SW480 (cell line): ENCODE measurements around the gene TAS2R30.
A peak's percentile ranks its signal among the peaks of the same experiment; 100 is the strongest.

ENCODE experiments used
- DNase-seq: peaks from one replicate; pipeline ENCODE4 v3.0.0-alpha.2; 2016; ENCODE audit warnings: low spot score

The TAS2R30 gene

GRCh38 chr12:11134305-11134704, at the start of gene TAS2R30:
TSS of gene TAS2R30 (minus strand) at chr12:11134644. CDS start at chr12:11134244, 400 bp downstream.
- no peak for DNase-seq

DNA sequence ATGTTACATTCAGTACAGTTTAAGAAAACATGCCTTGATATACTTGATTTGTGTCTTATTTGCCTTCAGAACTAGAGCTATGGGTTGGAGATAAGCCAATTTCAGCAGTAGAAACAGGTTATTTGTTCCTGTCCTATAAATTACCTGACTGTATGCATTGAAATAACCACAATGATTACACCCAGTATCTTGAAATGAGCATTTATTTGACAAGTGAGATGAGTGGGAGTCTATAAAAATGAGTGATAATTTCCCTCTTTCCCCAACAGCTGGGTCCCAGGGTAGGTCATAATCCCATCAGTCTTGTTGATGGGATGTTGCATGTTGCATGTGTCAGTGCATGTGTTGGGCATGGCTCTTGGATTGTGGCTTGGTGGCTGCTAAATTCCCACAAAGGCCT, 48.6 kb upstream of the TAS2R30 start:
- no peak for DNase-seq

DNA sequence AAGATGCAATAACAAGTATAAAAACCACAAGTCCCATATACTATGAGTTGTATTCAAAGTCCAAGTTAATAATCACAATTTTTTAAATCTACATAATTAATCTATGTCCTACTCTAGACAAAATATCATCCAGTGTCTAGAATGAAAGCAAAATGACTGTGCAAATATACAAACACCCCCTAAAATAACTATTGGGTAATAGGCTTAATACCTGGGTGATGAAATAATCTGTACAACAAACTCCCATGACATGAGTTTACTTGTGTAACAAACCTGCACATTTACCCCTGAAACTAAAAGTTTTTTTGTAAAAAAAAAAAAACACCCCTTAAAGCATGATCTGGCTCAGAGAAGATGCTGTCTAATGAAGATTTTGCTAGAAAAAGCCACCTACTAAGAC, 48.1 kb upstream of the TAS2R30 start:
- no peak for DNase-seq

GRCh38 chr12:11178250-11178649, 43.8 kb upstream of the TAS2R30 start:
- DNase-seq, result no peak

DNA sequence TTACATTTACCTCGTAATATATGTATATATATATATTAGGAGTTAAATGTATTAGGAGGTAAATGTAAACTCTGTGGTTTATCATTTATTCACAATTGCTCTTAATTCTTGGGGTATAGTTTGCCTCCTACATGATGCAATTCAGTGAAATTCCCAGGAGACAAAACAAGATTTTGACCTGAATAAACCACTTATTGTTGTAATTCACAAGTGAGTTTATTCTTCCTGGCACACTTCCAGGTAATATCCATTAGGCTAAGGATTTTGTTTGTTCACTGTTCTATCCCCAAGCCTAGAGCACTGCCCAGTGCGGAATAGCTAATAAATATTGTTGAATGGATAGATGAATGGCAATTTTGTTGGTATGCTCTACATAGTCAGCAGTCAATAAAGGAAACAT, 39.6 kb upstream of the TAS2R30 start:
- DNase-seq, result peak; percentile 10

DNA sequence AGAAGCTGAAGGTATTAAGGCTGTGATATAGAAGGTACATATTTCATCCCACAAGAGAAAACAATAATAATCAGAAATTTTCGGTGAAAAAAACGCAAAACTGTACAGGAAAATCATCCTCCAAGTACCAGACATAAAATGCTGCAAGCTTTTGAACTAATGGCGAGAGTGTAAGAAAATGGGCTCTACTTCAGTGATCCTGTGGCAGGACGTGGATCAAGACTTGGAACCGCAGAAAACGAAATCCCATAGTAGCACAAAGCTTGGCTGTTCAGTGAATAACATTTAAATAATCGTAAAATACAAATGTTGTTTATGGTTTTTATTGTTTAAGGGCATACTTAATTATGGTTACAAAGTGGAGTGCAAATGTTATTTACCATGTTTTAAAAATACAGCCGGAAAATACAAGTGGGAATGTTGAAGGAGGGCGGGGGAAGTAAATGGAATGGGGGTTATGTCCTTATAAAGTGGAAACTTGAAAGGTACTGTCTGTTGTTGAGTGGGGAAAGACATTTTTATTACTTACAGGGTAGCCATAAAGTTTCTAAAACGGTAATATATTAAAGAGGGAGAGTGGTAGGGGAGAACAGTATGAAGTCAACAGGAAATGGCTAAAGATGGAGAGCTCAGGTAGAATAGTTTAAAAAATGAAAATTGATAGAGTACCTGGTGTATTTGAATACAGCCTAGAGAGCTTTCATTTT, 37.7 kb upstream of the TAS2R30 start:
- peak; percentile 45 for DNase-seq

DNA sequence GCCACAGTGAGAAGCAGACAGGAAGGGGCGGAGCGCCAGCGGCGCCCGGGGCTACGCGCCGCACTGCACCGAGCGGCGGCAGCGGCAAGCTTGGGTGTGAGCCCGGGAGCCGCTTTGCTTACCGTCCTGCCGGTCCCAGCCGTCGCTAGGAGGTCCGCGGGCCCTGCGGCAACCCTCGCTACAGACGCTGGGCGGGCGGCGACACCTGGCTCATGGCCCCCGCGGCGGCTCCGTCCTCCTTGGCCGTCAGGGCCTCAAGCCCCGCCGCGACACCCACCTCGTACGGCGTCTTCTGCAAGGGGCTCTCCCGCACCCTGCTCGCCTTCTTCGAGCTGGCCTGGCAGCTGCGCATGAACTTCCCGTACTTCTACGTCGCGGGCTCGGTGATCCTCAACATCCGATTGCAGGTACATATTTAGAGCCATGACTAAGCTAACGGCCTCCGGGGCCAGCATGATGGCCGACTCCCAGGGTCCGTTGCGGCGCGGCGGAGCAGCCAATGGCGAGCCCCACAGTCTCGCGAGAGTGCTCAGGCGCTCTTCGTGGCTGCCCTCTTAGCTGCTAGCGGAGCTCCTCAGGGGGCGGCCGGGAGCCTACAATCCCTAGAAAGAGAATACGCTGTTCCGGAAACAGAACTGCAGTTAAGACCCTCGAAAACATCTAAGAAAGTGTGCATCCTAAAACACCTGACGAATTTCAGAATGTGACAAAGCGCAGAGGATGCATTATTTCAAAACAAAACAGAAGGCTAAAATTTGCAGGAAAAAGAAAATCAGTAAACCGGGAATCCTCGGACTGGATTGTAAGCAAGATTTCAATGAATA, 36.9 kb upstream of the TAS2R30 start, which contains the start of gene SMIM10L1:
Gene SMIM10L1 (plus strand): TSS at position 50 of the 824 bp plus-strand sequence. CDS start 163 bp downstream, at position 213.
- DNase-seq, result peak; percentile 97

DNA sequence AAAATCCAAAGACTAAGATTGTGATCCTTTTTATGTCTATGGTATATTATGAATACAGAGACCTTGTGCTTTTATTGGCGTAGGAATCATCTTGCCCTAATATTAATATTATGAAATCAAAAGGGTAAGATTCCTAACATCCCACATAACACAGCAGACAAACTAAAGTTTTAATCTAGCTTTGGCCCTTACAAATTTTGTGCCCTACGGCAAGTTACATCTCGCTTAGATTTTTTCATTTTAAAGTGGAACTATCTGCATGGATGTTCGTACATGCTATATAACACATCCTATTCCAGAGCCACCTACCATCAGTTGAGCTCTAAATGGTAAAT, 36.3 kb upstream of the TAS2R30 start:
- DNase-seq, result no peak

DNA sequence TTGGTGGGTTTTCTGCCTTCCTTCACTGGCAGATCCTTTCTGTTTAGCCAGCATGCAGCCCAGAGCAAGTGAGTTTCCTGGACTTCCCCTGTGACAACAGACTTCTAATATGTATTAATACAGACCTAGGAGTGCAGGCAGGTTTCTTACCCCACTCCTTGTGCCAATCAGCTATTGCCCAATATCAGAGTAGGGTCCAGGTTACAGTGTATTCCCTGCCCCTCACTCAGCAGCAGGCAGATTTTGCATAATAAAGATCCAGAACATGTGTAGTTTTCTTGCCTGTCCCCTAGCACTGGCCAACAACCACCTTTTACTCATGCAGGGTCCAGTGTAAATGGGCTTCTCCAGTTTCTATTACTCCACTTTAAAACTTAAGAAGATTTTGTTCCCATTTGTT, 31.9 kb upstream of the TAS2R30 start:
- DNase-seq, result no peak

DNA sequence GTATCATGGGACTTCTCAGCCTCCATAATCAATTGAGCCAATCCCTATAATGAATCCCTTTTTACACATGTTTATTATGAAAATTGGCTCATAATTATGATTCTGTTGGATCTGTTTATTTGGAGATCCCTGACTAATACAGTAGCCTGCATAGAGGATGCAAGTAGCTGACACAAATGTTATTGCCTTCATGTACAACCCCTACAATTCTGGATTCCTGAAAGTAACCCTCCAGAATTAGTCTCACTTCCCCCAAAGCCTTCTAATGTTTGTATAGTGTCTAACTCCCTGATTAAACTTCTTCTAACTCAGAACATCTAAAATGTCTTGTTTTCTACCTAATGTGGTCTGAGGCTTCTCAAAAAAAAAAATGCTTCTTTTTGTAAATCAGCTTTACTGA, 29.9 kb upstream of the TAS2R30 start:
- DNase-seq, result no peak

DNA sequence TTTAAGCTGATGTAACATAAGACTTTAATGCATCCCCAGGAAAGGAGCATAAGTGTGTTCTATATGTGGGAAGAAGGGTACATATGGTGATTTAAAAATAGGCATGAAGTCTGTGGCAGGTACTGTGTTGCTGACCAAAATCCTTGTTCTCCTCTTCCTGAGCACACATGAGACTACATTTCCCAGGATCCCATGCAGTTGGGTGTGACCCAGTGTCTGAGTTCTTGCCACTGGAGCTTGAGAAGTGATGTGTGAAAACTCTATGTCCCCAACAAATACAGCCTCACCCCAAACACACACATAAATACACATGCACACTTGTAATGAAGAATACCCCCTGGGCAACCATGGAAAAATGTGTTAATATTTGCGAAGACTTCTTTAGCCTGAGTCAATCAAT, 28.1 kb upstream of the TAS2R30 start:
- no peak for DNase-seq

DNA sequence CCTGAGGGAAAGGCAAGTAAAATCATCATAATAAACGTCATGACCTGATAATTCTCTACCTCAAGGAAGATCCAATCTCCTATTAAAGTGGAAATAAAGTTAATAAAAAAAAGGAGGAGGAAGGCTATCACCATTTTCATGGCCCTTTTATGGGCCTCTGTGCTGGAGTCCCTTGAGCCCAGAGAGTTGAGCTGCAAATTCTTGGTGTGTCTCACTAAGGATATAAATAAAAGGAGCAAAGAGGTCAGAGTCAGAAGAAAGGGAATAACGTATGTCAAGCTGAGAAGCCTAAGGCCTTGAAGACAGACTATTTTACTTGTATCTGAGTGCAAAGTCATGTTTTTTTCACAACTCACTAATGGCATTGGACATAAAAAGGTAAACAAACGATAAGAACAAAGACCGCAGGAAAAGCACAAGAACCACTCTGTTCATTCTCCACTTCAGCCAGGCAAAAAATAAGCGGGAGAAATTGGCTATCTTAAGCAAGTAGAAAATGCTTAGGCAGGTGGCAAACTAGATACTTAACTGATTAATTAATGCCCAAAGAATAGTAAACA, 24.5 kb upstream of the TAS2R30 start:
- DNase-seq, result no peak

DNA sequence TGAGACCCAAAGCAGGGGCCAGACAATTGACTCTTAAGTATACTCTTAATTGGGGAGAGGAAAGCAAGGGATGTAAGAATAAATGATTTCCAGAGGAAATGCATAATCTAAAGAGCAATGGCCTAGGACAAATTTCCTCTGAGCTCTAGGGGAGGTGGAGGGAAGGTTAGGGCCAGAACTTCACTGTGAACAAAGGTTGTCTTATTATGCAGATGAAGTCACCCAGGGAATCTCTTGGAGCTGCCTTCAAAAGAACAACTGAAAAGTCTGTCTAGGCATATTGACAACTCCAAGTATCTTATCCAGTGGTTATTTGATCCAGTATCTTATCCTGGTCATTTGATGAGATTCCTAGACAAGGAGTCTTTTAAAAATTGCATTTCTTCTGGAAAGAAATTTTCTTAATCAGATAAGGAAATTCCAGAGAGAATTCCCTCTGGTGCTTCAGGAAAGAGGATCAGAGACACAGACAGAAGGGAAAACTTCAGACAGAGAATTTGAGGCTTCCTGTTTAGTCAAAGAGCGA, 20.0 kb upstream of the TAS2R30 start:
- DNase-seq, result no peak

DNA sequence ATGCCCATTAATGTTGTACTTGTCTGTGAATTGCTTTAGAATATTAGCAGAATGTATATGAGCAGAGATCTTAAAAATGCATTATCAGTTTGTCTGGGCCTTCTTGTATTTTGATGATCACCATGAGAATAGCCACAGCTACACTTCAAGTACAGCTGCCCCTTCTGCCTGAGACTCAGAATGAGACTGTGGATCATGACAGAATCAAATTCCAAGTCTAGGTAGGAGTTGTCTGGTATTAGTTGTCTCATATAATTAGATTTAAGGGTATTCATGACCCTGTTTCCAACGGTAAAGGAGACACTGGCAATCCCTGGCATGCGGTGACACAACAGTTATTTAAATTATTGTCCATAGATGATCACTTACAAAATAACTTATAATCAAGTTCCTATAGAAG, 18.3 kb upstream of the TAS2R30 start:
- DNase-seq, result no peak

- DNase-seq, result no peak
Measured at GRCh38 chr12:11150832-11151231, 16.4 kb upstream of the TAS2R30 start.

DNA sequence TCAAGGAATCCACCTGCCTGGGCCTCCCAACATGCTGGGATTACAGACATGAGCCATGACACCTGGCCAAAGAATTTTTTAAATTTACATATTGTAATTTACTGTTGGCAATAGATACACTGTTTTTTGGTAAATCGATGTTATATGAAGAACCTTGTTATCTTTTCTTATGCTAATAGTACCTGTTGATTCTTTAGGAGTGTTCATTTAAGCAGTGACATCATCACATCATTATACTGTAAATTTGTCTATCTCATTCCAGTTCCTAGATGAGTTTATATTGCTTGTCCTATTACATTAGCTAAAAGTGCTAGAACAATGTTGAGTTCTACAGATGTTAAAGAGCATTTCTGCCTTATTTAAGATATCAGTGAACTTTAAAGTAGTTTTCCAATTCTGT, 13.0 kb upstream of the TAS2R30 start:
- DNase-seq, result no peak

- no peak for DNase-seq
Measured at GRCh38 chr12:11144297-11144696, 9.9 kb upstream of the TAS2R30 start.

DNA sequence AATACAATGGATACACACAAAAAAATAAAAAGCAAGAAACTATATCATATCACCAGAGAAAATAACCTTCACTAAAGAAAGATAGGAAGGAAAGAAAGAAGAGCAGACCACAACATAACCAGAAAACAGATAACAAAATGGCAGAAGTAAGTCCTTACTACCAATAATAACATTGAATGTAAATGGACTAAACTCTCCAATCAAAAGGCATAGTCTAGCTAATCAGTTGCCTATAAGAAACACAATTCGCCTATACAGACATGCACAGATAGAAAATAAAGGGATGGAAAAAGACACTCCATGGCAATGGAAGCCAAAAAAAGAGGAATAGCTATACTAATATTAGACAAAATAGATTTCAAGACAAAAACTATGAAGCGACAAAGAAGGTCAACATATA, 8.9 kb upstream of the TAS2R30 start:
- no peak for DNase-seq

DNA sequence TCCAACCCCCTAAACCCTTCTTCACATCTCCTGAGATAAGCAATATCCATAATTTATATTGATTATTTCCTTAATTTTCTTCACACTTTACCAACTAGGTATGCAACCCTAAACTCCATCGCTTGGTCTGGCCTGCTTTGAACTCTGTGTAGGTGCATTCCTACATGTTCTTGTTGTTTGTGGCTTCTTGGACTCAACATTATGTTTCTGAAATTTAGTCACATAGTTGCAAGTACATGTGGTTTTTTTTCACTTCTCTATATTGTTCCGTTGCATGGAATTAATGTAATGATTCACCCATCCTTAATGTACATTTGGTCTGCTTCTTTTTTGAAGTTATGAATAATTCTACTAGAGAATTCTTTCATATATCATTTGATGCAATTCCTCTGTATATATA, 1.6 kb upstream of the TAS2R30 start:
- no peak for DNase-seq

GRCh38 chr12:11133816-11134215, 628 bp downstream of the TAS2R30 start:
- DNase-seq, result no peak

GRCh38 chr12:11133162-11133561, 1.3 kb downstream of the TAS2R30 start:
- no peak for DNase-seq

- no peak for DNase-seq
Measured at GRCh38 chr12:11130999-11131398, 3.4 kb downstream of the TAS2R30 start.

DNA sequence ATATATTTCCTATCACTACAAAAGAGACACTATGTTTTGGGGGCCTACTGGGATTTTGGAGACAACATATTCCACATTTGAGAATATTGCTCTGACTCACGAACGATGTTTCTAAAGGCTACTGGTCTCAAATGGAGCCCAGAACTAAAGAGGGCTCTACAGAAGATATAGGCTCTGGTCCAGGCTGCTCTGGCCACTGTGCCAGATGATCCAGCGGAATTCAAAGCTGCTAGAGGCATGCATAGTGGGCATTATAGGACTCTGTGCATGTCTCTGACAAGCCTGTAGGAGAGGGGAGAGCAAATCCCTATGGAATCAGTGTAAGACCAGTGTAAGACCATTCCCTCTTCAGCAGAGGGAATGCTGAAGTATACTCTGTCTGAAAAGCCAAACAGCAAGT, 4.1 kb downstream of the TAS2R30 start:
- DNase-seq, result no peak
